DLD1 (cell line): ENCODE measurements around the gene SPAG6.

Experiments used
- in situ Hi-C: cut with HindIII; loops from 2 replicates; pipeline ENCODE4 v1.10.0; 2017; ENCODE audit warnings: low sequenced_read_pairs

Gene SPAG6

GRCh38 chr10:22321924-22322640 is 23.2 kb upstream of the SPAG6 start:
- in situ Hi-C loops = no loop called here

- in situ Hi-C loops = no loop called here
Observed at GRCh38 chr10:22322641-22323160, 22.6 kb upstream of the SPAG6 start.

- in situ Hi-C loops = no loop called here
Observed at GRCh38 chr10:22323538-22324305, 21.6 kb upstream of the SPAG6 start.

- in situ Hi-C loops = no loop called here
Observed at GRCh38 chr10:22324413-22324812, 20.9 kb upstream of the SPAG6 start.

DNA sequence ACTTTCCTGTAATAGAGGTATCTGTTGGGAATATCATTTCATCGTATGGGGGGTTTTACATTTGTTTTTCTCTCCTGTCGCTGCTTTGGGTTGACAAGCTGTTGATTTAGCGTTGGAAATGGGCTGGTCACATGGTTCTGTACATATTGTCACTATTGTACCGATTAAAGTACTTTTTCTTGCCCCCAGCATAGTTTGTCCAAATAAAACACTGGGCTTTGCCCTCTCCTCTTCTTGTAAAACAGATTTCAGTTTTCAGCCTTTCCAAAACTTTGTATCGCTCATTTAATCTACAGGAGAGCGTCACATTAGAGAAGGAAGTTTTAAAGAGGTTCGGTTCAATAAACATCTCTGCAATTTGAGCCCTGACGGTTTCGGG is 20.4 kb upstream of the SPAG6 start:
- in situ Hi-C loops = no loop called here

DNA sequence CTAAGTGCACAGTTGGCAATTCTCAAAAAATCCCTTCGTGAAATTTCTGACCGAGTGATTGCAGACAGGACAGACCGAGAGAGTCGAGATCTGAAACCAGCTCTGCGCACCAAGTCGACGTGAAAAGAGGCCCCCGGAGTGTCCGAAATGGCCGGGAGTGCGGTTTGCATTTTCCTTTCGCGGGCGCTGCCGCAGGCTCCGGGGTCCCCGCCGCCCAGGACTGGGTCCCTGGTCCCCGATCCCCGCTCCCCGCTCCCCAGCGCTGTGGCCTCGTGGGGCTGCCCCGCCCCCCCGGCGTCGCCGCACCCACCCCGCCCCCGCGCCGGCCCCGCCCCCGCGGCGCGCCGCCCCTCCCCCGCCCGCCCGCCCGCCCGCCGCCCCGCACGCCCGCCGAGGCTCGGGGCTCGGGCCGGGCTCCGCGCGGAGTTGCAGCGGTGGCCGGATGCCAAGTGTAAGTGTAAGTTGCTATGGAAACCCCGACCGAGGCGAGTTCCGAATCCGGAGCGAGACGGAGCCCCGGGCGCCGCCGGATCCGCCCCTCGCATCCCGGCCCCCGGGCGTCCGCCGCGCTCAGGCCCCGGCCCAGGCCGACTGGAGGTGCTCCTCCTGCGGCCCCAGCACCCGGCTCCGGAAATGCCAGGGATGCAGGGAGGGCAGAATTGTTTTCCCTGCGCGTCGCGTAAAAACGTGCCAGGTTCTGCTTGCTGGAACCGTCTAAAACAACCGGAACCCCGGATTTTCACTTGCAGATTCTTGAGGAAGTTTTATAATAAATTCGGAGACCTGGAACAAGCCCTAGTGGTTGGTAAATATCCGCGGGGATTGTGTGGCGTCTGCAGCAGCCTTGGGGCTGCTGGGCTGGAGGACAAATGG is 19.8 kb upstream of the SPAG6 start:
- in situ Hi-C loops = no loop called here

GRCh38 chr10:22326145-22326702 is 19.1 kb upstream of the SPAG6 start:
- in situ Hi-C loops = no loop called here

DNA sequence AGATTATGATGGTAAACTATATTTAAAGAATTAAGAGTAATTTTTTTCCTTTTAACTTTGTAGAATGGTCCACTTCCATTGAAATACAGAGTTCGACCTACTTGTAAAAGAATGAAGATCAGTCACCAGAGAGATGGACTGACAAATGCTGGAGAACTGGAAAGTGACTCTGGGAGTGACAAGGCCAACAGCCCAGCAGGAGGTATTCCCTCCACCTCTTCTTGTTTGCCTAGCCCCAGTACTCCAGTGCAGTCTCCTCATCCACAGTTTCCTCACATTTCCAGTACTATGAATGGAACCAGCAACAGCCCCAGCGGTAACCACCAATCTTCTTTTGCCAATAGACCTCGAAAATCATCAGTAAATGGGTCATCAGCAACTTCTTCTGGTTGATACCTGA is 16.1 kb upstream of the SPAG6 start:
- in situ Hi-C loops = no loop called here

DNA sequence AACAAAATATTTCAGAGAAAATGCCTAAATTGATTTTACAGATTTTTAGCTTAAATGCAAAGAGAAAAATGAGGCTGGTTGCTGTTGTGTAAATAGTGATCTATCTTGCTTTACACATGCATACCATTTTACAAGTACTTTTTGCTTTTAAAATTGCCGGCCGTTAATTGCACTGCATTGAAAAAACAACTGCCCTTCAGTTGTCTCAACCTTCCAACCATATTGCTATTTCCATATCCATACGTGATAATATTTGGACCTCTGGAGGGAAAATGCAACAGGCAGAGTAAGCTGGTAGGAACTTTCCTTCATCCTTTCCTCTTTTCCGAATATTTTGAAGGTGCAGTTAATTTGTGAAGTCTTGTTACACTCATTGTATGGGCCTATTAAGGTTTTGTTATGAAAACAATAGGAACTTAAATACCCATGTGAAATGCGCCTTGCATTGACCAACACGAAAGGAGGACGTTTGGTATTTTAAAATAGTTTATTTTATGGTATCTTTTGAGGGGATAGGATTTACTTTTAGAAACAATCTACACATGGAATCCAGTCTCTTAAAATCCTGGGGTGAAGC is 13.1 kb upstream of the SPAG6 start:
- in situ Hi-C loops = no loop called here

DNA sequence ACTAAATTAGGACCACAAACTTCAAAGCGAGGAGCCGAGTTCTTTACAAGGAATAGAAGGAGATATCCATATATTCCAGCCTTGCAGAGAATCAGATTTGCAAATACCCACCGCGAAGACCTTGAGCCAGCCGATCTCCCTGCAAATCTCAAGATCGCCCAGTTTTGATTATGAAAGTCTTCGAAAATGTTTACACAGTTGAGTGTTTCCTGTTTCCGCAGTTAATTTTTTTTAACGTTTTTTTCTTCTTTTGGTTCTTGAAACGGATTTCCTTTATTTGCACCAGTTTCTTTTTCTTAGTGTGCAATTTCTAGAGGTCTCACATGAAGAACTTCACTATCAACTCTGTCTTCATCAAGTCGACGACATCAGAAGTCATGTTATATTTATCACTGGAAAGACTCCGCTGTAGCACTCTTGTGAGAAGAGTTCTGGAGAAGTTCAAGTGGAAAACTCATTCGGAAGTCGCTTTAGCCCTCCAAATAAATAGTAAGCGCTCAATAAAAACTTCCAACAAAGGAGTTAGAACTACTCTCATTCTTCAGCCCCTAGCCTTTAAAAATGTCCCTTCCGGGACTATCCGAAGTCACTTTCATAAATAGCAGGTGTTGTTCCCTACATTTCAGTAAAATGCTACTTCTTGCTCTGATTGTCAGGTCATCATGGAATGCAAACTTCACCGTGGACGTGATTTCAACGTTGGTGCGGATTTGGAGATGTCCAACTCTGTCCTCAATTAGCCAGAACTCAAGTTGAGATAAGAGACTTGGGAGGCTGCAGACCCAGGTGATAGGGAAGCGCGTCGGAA is 11.9 kb upstream of the SPAG6 start:
- in situ Hi-C loops = no loop called here

GRCh38 chr10:22333975-22334282 is 11.4 kb upstream of the SPAG6 start:
- in situ Hi-C loops = no loop called here

DNA sequence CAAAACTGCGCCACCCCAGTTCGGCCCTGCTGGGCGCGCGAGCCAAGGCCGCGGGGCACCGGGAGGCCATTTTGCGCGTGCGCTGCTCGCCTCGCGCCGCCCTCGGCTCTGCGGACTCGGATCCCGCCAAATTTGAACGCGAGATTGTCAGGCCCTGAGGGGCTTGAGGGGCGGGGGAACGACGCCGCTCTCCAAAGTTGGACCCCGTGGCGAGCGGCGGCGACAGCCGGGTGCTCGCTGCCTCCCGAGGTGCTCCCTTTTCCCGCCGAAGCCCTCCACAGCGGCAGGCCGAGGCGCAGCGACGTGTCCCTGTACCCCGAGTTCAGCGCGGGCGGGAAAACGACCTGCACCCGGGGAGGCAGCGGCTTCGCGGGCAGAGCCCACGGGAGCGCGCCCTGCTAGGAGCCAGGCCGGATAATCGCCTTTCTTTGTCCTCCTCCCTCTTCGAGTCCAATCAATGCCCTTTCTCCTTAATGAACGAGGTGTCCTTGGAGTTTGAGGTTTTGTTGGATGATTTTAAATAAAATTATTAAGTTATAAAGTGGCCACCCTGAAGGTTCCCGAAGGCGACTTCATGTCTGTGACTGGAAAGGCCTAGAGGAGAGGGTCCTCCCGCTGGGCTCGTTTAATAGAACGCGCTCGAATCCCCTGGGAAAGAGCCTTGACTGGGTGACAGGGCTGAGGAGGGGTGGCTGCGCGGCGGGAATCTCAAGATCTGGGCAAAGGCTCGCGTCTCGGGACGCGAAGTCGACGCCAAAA is 10.7 kb upstream of the SPAG6 start:
- in situ Hi-C loops = no loop called here

DNA sequence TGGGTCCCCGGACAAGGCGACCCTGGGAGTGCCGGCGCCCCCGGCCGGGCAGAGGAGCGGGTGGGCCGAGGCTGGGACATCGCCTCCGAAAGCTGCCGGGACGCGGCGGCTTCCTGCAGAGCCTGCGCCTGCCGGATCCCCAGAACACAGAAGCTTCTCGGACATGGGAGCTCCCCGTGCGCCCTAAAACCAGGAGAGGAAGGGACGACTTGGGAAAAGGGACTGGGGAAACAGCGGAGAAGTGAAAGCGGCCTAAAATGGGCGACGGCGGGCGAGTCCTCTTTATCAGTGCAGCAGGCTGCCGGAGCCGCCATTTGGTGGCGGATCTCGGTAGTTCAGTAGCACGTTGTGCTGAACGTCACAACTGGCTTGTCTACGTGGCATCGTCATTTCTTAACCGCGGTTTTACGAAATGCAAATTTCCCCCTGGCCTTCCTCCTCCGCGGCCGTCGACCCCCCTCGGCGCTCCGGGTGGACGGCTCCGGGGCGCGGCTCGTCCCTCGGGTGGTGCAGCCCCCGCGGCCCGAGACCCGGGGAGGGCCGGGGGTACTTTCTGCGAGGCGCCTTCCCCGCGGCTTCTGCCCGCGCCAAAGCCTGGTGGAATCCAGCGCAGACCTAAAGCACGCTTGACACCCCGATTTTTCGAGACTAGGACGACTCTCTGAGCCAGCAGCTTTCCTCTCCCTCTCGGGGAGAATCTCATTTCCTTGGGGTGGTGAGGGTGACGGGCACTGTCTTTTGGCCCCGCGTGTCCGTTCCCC is 9.9 kb upstream of the SPAG6 start:
- in situ Hi-C loops = no loop called here

DNA sequence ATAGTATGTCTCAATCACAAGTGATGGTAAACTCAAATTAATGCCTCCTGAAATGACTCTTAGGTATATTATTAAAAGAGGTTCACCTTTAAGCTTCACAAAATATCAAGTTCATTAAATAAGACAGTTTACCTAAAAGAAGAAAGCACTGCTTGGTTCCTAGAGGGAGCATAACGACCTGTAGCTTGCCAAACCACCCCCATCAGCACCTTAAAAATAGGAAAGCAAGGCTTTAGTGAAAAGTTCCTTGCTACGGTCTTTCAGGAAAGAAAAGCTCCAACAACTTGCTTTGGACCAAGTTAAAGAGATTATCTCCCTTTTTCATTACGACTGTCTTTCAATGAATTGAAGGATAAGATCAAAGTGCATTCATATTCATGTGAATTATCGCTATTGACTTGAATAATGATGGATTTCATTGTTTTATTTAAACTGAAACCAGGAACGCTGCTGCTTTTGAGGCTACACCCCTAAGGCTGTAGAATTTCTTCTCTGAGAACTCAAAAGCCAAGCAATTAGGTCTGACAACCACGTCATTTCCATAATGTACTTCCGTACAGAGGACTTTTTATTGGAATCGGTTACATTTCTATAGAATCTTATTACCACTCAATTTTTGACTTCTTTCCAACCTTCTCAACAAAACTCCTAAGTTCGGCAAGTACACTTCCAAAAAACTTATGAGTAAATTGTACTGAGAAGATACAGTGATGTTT is 7.0 kb upstream of the SPAG6 start:
- in situ Hi-C loops = no loop called here

- in situ Hi-C loops = no loop called here
Observed at GRCh38 chr10:22338931-22339330, 6.4 kb upstream of the SPAG6 start.

GRCh38 chr10:22339761-22340328 is 5.5 kb upstream of the SPAG6 start:
- in situ Hi-C loops = no loop called here

DNA sequence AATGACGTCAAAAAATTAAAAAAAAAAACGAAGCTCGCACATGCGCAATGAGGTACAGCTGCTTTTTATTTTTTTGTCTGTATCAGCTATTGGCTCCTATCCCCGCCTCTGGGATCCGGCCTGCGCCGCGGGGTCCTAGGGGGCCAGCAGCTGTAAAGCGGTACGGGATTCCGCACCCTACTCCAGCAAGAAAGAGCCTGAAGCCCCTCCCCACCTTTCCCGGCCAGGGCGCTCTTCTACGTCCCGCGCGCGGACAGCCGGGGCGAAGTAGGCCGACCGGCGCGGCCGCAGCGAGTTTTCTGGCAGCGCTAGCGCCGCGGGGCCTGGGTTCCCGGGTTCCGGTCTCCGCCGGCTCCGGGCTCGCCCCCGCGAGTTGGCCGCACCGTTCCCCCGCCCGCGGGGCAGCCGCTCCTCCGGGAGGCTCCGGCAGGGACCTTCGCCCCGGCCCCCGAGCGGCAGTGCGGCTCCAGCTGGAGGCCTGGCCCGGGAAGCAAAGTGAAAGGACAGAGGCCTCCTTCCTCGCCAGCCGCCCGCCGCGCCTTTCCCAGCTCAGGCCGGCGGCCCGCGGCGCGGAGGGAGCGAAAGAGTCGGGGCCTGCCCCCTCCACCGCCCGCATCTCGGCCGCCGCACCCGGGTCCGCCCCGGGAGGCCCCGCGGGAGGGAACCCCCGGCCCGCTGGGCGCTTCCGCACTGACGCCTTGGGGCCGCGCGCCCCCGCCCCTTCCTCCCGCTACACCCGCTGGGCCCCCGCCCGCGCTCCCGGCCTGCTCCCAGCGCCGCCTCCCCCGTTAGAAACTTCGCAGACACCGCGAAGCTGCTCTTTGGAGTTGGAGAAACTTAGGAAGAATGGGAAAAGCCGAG is 4.7 kb upstream of the SPAG6 start:
- in situ Hi-C loops = no loop called here
